Measurements from ENCODE around the gene GPD2. TPM values are rescaled to one million over a fixed set of nuclear protein-coding genes. Genes with fewer than 3 reads are reported as not detected.

Gene GPD2
- total RNA-seq, 1 donor from 2014 or later = 49.5 TPM

- DNase-seq (ENCODE audit: low spot score, unreplicated experiment) = no peak
- TF ChIP-seq CTCF (IDR thresholded peaks at IDR 0.05; ENCODE audit: unreplicated experiment) = no peak
- no peaks in the 10 kb centered on the region for H3K27me3 Mint-ChIP-seq
- no peaks in the 10 kb centered on the region for H3K36me3 Mint-ChIP-seq (ENCODE audit: insufficient read depth)
- peaks cover 19% of the 10 kb centered on the region for H3K4me1 Mint-ChIP-seq (ENCODE audit: low read depth)
- no peak overlapping the region for H3K4me3 Mint-ChIP-seq (ENCODE audit: low read depth)
- H3K27ac Mint-ChIP-seq = no peak overlapping the region
- no peaks in the 10 kb centered on the region for H3K9me3 Mint-ChIP-seq (ENCODE audit: low read depth)
These were observed 5.8 kb upstream of the GPD2 start for GRCh38 chr2:156430236-156430979.

- no peak overlapping the region for H3K4me3 Mint-ChIP-seq (ENCODE audit: low read depth)
- no peaks in the 10 kb centered on the region for H3K36me3 Mint-ChIP-seq (ENCODE audit: insufficient read depth)
- no peak for DNase-seq (ENCODE audit: low spot score, unreplicated experiment)
- H3K27me3 Mint-ChIP-seq = no peaks in the 10 kb centered on the region
- peaks cover 19% of the 10 kb centered on the region for H3K4me1 Mint-ChIP-seq (ENCODE audit: low read depth)
- H3K9me3 Mint-ChIP-seq (ENCODE audit: low read depth) = no peaks in the 10 kb centered on the region
- no peak for TF ChIP-seq CTCF (IDR thresholded peaks at IDR 0.05; ENCODE audit: unreplicated experiment)
- H3K27ac Mint-ChIP-seq = no peak overlapping the region
These were observed 5.2 kb upstream of the GPD2 start for GRCh38 chr2:156430980-156431358.

GRCh38 chr2:156434461-156435291, 1.5 kb upstream of the GPD2 start:
- Mint-ChIP-seq H3K36me3 (ENCODE audit: insufficient read depth) (no peaks in the 10 kb centered on the region), H3K4me1 (ENCODE audit: low read depth) (peaks cover 41% of the 10 kb centered on the region), H3K9me3 (ENCODE audit: low read depth) (no peaks in the 10 kb centered on the region), H3K4me3 (ENCODE audit: low read depth) (peak overlapping the region; percentile 82), H3K27ac (peak overlapping the region; percentile 94), H3K27me3 (no peaks in the 10 kb centered on the region)
- no peak for TF ChIP-seq CTCF (IDR thresholded peaks at IDR 0.05; ENCODE audit: unreplicated experiment)
- no peak for DNase-seq (ENCODE audit: low spot score, unreplicated experiment)

GRCh38 chr2:156435396-156435717, 822 bp upstream of the GPD2 start:
- Mint-ChIP-seq H3K9me3 (ENCODE audit: low read depth) (no peaks in the 10 kb centered on the region), H3K4me1 (ENCODE audit: low read depth) (peaks cover 41% of the 10 kb centered on the region), H3K27me3 (no peaks in the 10 kb centered on the region), H3K27ac (peak overlapping the region; percentile 94), H3K36me3 (ENCODE audit: insufficient read depth) (peaks cover 3% of the 10 kb centered on the region), H3K4me3 (ENCODE audit: low read depth) (peak overlapping the region; percentile 82)
- TF ChIP-seq CTCF (IDR thresholded peaks at IDR 0.05; ENCODE audit: unreplicated experiment) = no peak
- no peak for DNase-seq (ENCODE audit: low spot score, unreplicated experiment)

GRCh38 chr2:156436497-156437085, 412 bp downstream of the GPD2 start:
- Mint-ChIP-seq H3K27me3 (no peaks in the 10 kb centered on the region), H3K4me3 (ENCODE audit: low read depth) (peak overlapping the region; percentile 82), H3K9me3 (ENCODE audit: low read depth) (no peaks in the 10 kb centered on the region), H3K27ac (peak overlapping the region; percentile 94), H3K36me3 (ENCODE audit: insufficient read depth) (peaks cover 3% of the 10 kb centered on the region), H3K4me1 (ENCODE audit: low read depth) (peaks cover 32% of the 10 kb centered on the region)
- DNase-seq (ENCODE audit: low spot score, unreplicated experiment) = no peak
- no peak for TF ChIP-seq CTCF (IDR thresholded peaks at IDR 0.05; ENCODE audit: unreplicated experiment)

Data from progenitor cell of endocrine pancreas (in vitro differentiated cells).